Karpas-422 (cell line): ENCODE data around the gene KCNH5. TPM values are rescaled to one million over a fixed set of nuclear protein-coding genes. Genes with fewer than 3 reads are reported as not detected.

Experiments used
- DNase-seq: peaks from one replicate; pipeline ENCODE4 v3.0.0-alpha.2; 2015
- H2AFZ ChIP-seq: fragments of 200-600 bp; sonication (generic); 2 replicates; pipeline ENCODE4 v1.6.1; 2014; ENCODE audit warnings: antibody characterized with exemption, low read length, mixed read lengths
- H3K27ac ChIP-seq: fragments of 200-600 bp; sonication (generic); 2 replicates; pipeline ENCODE4 v1.5.1; 2014; ENCODE audit warnings: mild to moderate bottlenecking, low read length, moderate library complexity
- H3K27me3 ChIP-seq: fragments of 200-600 bp; sonication (generic); 2 replicates; pipeline ENCODE4 v1.6.1; 2014; ENCODE audit warnings: low read length, mixed read lengths
- H3K36me3 ChIP-seq: fragments of 200-600 bp; sonication (generic); 2 replicates; pipeline ENCODE4 v1.6.1; 2014; ENCODE audit warnings: low read length, mixed read lengths; ENCODE audit not compliant: insufficient read depth
- H3K4me1 ChIP-seq: fragments of 200-600 bp; sonication (generic); 2 replicates; pipeline ENCODE4 v1.6.1; 2014; ENCODE audit warnings: mild to moderate bottlenecking, low read length, mixed read lengths
- H3K4me2 ChIP-seq: fragments of 200-600 bp; sonication (generic); 2 replicates; pipeline ENCODE4 v1.6.1; 2014; ENCODE audit warnings: low read length, low read depth, mild to moderate bottlenecking; ENCODE audit not compliant: poor library complexity, severe bottlenecking
- H3K4me3 ChIP-seq: fragments of 200-600 bp; sonication (generic); 2 replicates; pipeline ENCODE4 v1.5.1; 2014; ENCODE audit warnings: mild to moderate bottlenecking, antibody characterized with exemption, low read length, mixed read lengths
- H3K79me2 ChIP-seq: fragments of 200-600 bp; sonication (generic); 2 replicates; pipeline ENCODE4 v1.6.1; 2014; ENCODE audit warnings: mild to moderate bottlenecking, low read length, mixed read lengths
- H3K9ac ChIP-seq: fragments of 200-600 bp; sonication (generic); 2 replicates; pipeline ENCODE4 v1.6.0; 2014; ENCODE audit warnings: low read length
- H3K9me2 ChIP-seq: fragments of 200-600 bp; sonication (generic), shearing (Covaris generic); replicated peaks from 2 replicates; pipeline ENCODE4 v1.6.0; 2014; ENCODE audit warnings: mild to moderate bottlenecking, low read length, moderate library complexity; ENCODE audit not compliant: insufficient read depth
- H3K9me3 ChIP-seq: fragments of 300-700, 200-600 bp; sonication (generic); 2 replicates; pipeline ENCODE4 v1.6.1; 2014; ENCODE audit warnings: low read length, mixed read lengths
- H4K20me1 ChIP-seq: fragments of 200-600 bp; sonication (generic); 2 replicates; pipeline ENCODE4 v1.6.1; 2014; ENCODE audit warnings: mild to moderate bottlenecking, antibody characterized with exemption, low read length, low read depth; ENCODE audit not compliant: insufficient read depth
- total RNA-seq: library from RNA; depleted of rRNA; stranded (reverse); fragments of >200 nt; shearing (Covaris generic); gene quantifications from 2 replicates; pipeline ENCODE4 v1.2.3, GENCODE V29; 2014; ENCODE audit warnings: low replicate concordance

KCNH5 gene
- total RNA-seq, 1 experiment from 2014 or later: 0.04 TPM

GRCh38 chr14:62692490-62693106 is 352.7 kb downstream of the KCNH5 start:
- Histone ChIP-seq H3K4me3 (no peak overlapping the region), H2AFZ (no peak overlapping the region), H3K27me3 (no peaks in the 10 kb centered on the region), H3K9me3 (peaks cover 8% of the 10 kb centered on the region), H3K36me3 (no peaks in the 10 kb centered on the region), H4K20me1 (no peaks in the 10 kb centered on the region), H3K4me2 (no peak overlapping the region), H3K79me2 (no peaks in the 10 kb centered on the region), H3K27ac (no peak overlapping the region), H3K9ac (no peak overlapping the region), H3K4me1 (no peaks in the 10 kb centered on the region), H3K9me2 (no peaks in the 10 kb centered on the region)
- DNase-seq: no peak

DNA sequence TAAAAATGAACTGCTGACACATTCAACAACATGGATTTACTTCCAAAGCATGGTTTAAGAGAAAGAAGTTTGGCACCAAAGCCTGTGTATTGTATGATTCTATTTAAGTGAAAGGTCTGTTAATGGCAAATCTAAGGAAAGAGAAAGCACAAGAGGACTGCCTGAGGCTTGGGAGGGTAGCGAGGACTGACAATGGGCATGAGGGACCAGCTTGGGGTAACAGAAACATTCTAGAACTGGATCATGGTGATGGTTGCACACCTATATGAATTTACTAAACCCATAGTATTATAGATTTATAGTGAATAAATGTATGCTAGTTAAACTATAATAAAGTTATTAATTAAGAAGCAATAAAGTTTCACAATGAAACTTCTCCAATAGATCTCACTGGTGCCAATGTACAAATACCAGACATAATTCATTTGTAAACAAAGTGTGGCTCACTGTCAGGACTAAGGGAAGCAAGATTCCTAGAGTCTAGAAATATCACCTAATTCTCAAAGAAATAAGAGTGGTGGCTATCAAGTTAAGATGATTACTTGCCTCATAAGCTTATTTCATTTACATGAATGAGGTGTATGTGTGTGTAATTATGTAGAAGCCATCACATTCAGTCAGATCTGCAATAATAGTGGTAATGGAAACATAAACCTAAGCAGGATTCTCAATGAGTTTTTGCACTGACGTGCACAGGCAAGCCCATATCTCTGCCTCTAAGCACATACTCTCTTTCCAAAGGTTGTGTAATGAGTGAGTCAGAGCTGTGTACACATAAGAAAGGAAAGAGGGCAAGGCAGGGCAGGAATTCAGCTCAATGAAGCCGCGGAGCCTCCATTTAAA is 353.4 kb downstream of the KCNH5 start:
- Histone ChIP-seq H3K9ac (no peak overlapping the region), H3K9me2 (no peaks in the 10 kb centered on the region), H3K4me3 (no peak overlapping the region), H3K27ac (no peak overlapping the region), H2AFZ (no peak overlapping the region), H3K79me2 (no peaks in the 10 kb centered on the region), H3K36me3 (no peaks in the 10 kb centered on the region), H3K4me1 (no peaks in the 10 kb centered on the region), H3K4me2 (no peak overlapping the region), H3K27me3 (no peaks in the 10 kb centered on the region), H3K9me3 (peaks cover 12% of the 10 kb centered on the region), H4K20me1 (no peaks in the 10 kb centered on the region)
- DNase-seq: no peak

DNA sequence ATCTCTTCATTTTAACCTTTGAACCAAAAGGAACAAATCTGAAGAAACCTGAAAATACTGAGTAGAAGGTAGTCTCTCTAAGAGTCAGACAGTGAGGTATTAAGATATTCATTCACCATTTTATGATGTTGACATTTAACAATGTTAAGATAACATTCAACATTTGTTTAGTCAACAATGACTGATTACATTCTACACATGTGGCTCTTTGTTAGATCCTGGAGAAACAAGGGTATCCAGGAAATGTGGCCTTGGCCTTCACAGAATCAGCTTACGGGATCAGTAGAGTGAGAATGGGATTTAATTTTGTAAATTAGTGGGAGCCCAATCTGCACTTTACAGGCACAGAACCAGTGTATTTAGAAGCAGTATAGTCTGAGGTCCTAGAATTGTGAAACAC is 355.5 kb downstream of the KCNH5 start:
- Histone ChIP-seq H3K9ac (no peak overlapping the region), H3K27me3 (no peaks in the 10 kb centered on the region; the same call in 1 of the 2 replicates), H3K9me2 (no peaks in the 10 kb centered on the region), H3K4me2 (no peak overlapping the region), H3K36me3 (no peaks in the 10 kb centered on the region), H3K27ac (no peak overlapping the region), H3K79me2 (no peaks in the 10 kb centered on the region), H3K9me3 (peaks cover 12% of the 10 kb centered on the region), H4K20me1 (no peaks in the 10 kb centered on the region), H2AFZ (no peak overlapping the region), H3K4me3 (no peak overlapping the region), H3K4me1 (no peaks in the 10 kb centered on the region)
- no peak for DNase-seq

GRCh38 chr14:62687818-62688217 is 357.4 kb downstream of the KCNH5 start:
- no peaks in the 10 kb centered on the region for H3K9me2 ChIP-seq
- no peak overlapping the region for H3K4me2 ChIP-seq
- no peak overlapping the region for H2AFZ ChIP-seq
- no peak overlapping the region for H3K4me3 ChIP-seq
- no peaks in the 10 kb centered on the region for H3K4me1 ChIP-seq
- H3K36me3 ChIP-seq: no peaks in the 10 kb centered on the region
- no peak for DNase-seq
- no peaks in the 10 kb centered on the region; the same call in 1 of the 2 replicates for H3K27me3 ChIP-seq
- H4K20me1 ChIP-seq: no peaks in the 10 kb centered on the region
- H3K79me2 ChIP-seq: no peaks in the 10 kb centered on the region
- H3K27ac ChIP-seq: no peak overlapping the region
- peaks cover 12% of the 10 kb centered on the region for H3K9me3 ChIP-seq
- no peak overlapping the region for H3K9ac ChIP-seq

GRCh38 chr14:62684376-62684775 is 360.9 kb downstream of the KCNH5 start:
- Histone ChIP-seq H2AFZ (no peak overlapping the region), H4K20me1 (no peaks in the 10 kb centered on the region), H3K36me3 (no peaks in the 10 kb centered on the region), H3K4me3 (no peak overlapping the region), H3K4me2 (no peak overlapping the region), H3K27me3 (no peaks in the 10 kb centered on the region; the same call in 1 of the 2 replicates), H3K9me2 (no peaks in the 10 kb centered on the region), H3K9ac (no peak overlapping the region), H3K27ac (no peak overlapping the region), H3K4me1 (no peaks in the 10 kb centered on the region), H3K9me3 (peaks cover 12% of the 10 kb centered on the region), H3K79me2 (no peaks in the 10 kb centered on the region)
- DNase-seq: no peak

DNA sequence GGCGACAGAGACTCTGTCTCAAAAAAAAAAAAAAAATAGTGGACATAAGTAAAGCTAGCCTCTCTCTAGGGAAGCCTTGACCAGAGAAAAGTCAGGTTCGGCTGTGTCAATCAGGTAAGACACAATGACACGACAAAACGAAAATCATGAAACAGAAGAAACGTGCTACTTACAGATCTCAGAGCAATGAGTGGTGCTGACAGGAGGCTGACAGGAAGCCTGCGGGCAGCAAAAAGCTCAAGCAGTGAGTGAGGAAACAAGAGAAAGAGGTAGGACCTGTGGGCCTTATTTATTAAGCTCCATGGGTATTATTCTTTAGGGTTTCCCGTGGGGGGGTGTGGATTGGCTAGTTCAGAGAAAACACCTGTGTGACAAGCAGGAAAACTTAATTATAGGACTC is 363.1 kb downstream of the KCNH5 start:
- H3K9me3 ChIP-seq: peaks cover under 1% of the 10 kb centered on the region; the same call in 1 of the 2 replicates
- no peaks in the 10 kb centered on the region for H3K4me1 ChIP-seq
- no peaks in the 10 kb centered on the region for H3K9me2 ChIP-seq
- no peak overlapping the region for H3K4me3 ChIP-seq
- H3K4me2 ChIP-seq: no peak overlapping the region
- H3K9ac ChIP-seq: no peak overlapping the region
- no peaks in the 10 kb centered on the region for H3K36me3 ChIP-seq
- H3K27ac ChIP-seq: no peak overlapping the region
- no peak overlapping the region for H2AFZ ChIP-seq
- no peaks in the 10 kb centered on the region for H4K20me1 ChIP-seq
- no peak for DNase-seq
- H3K27me3 ChIP-seq: no peaks in the 10 kb centered on the region; the same call in 1 of the 2 replicates
- no peaks in the 10 kb centered on the region for H3K79me2 ChIP-seq

DNA sequence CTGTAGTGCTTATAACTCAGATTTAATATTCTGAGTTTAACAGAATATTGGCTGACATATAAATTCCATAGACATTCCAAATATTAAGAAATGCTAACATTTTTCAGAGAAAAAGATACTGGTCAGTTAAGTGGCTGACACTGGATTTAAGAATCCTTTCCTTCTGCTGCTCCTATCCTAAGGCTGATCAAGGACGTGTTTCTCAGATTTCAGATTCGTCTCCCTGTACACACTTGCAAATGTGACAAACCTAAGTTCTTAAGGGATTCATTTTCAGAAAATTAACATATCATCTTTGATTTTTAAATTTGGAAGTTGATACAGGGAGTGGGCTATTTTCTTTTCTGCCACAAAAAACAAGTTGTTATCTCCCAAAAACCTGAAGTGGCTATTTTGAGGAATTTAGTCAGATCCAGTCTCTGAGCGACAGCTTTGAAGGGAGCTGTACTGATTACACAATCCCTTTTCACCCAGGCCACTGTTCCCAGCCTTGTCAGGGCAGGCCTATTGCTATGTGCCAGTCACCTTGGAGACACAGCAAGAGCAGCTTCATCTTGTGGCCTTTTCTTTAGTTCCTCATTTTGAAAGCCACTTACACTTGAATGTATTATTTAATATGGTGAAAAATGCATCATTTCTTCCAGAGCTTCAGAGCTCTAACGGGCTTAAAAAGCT is 370.6 kb downstream of the KCNH5 start:
- no peak overlapping the region for H3K27ac ChIP-seq
- H3K4me3 ChIP-seq: no peak overlapping the region
- H3K79me2 ChIP-seq: no peaks in the 10 kb centered on the region
- H3K36me3 ChIP-seq: no peaks in the 10 kb centered on the region
- no peak overlapping the region for H3K9ac ChIP-seq
- H3K4me2 ChIP-seq: no peak overlapping the region
- H3K9me2 ChIP-seq: no peaks in the 10 kb centered on the region
- H4K20me1 ChIP-seq: no peaks in the 10 kb centered on the region
- peak; percentile 47 for DNase-seq
- H2AFZ ChIP-seq: no peak overlapping the region
- H3K9me3 ChIP-seq: no peaks in the 10 kb centered on the region
- H3K27me3 ChIP-seq: no peaks in the 10 kb centered on the region
- H3K4me1 ChIP-seq: no peaks in the 10 kb centered on the region
